Osteocyte (in vitro differentiated cells): Measurements from ENCODE around the gene ULBP2. TPM values are rescaled to one million over a fixed set of nuclear protein-coding genes. Genes with fewer than 3 reads are reported as not detected.
"Not testable (repeated sequence)": the region's sequence is repeated elsewhere in the genome, so short reads cannot be mapped to it uniquely, and the experiment has no call there.

Source experiments
- DNase-seq: peaks from one replicate; pipeline ENCODE4 v3.0.0; 2021; ENCODE audit warnings: mixed read lengths; ENCODE audit not compliant: unreplicated experiment; ENCODE audit errors: extremely low spot score
- H3K27ac Mint-ChIP-seq: one replicate; pipeline ENCODE4 v1.8.0; 2021; ENCODE audit warnings: mild to moderate bottlenecking, mixed read lengths; ENCODE audit not compliant: unreplicated experiment
- H3K27me3 Mint-ChIP-seq: one replicate; pipeline ENCODE4 v1.8.0; 2021; ENCODE audit warnings: mixed read lengths; ENCODE audit not compliant: unreplicated experiment
- H3K36me3 Mint-ChIP-seq: one replicate; pipeline ENCODE4 v1.8.0; 2021; ENCODE audit warnings: mixed read lengths; ENCODE audit not compliant: unreplicated experiment
- H3K4me1 Mint-ChIP-seq: one replicate; pipeline ENCODE4 v1.8.0; 2021; ENCODE audit warnings: mixed read lengths; ENCODE audit not compliant: unreplicated experiment
- H3K4me3 Mint-ChIP-seq: one replicate; pipeline ENCODE4 v1.8.0; 2021; ENCODE audit warnings: mild to moderate bottlenecking, moderate library complexity, mixed read lengths; ENCODE audit not compliant: unreplicated experiment
- H3K9me3 Mint-ChIP-seq: one replicate; pipeline ENCODE4 v1.8.0; 2021; ENCODE audit warnings: mixed read lengths; ENCODE audit not compliant: unreplicated experiment
- total RNA-seq: library from RNA; stranded (reverse); gene quantifications from 2 replicates; pipeline ENCODE4 v1.2.1, GENCODE V29; 2021
- TF ChIP-seq, protein P1 (sequence below): fragments of 200-600 bp; sonication (generic); IDR thresholded peaks from 2 replicates; pipeline ENCODE4 v1.5.0; 2021; ENCODE audit warnings: antibody characterized with exemption, mild to moderate bottlenecking, moderate library complexity

Gene ULBP2
- total RNA-seq, 1 donor from 2014 or later: 2.1 TPM

DNA sequence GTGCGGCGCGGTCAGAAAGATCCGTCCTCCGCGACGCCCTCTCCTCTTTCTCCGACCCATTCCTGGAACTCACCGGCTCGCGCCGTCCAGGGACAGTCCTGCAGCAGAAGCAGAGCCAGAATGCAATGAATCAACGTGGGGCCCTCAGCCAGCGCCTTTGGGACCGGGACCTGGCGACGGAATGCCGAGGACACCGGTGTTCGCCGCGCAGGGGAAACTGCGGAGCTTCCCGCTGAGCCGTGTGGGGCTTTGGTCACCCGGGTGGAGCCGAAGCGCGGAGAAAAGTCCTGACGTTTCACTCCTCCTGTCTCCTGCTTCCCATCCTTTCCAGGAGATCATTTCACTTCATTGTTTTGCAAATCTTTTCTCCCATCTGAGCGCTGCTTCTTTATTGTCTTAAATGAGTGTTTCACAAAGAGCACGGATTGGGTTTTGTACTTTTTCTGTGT lies 48.4 kb downstream of the ULBP2 start:
- H3K27ac Mint-ChIP-seq: no peak overlapping the region
- peak; percentile 60 for DNase-seq
- peaks cover 16% of the 10 kb centered on the region for H3K4me1 Mint-ChIP-seq
- peak overlapping the region; percentile 73 for H3K4me3 Mint-ChIP-seq
- H3K36me3 Mint-ChIP-seq: peaks cover 7% of the 10 kb centered on the region
- TF ChIP-seq, protein P1, sequence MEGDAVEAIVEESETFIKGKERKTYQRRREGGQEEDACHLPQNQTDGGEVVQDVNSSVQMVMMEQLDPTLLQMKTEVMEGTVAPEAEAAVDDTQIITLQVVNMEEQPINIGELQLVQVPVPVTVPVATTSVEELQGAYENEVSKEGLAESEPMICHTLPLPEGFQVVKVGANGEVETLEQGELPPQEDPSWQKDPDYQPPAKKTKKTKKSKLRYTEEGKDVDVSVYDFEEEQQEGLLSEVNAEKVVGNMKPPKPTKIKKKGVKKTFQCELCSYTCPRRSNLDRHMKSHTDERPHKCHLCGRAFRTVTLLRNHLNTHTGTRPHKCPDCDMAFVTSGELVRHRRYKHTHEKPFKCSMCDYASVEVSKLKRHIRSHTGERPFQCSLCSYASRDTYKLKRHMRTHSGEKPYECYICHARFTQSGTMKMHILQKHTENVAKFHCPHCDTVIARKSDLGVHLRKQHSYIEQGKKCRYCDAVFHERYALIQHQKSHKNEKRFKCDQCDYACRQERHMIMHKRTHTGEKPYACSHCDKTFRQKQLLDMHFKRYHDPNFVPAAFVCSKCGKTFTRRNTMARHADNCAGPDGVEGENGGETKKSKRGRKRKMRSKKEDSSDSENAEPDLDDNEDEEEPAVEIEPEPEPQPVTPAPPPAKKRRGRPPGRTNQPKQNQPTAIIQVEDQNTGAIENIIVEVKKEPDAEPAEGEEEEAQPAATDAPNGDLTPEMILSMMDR: no peak
- H3K27me3 Mint-ChIP-seq: peaks cover 96% of the 10 kb centered on the region
- peaks cover 8% of the 10 kb centered on the region for H3K9me3 Mint-ChIP-seq

DNA sequence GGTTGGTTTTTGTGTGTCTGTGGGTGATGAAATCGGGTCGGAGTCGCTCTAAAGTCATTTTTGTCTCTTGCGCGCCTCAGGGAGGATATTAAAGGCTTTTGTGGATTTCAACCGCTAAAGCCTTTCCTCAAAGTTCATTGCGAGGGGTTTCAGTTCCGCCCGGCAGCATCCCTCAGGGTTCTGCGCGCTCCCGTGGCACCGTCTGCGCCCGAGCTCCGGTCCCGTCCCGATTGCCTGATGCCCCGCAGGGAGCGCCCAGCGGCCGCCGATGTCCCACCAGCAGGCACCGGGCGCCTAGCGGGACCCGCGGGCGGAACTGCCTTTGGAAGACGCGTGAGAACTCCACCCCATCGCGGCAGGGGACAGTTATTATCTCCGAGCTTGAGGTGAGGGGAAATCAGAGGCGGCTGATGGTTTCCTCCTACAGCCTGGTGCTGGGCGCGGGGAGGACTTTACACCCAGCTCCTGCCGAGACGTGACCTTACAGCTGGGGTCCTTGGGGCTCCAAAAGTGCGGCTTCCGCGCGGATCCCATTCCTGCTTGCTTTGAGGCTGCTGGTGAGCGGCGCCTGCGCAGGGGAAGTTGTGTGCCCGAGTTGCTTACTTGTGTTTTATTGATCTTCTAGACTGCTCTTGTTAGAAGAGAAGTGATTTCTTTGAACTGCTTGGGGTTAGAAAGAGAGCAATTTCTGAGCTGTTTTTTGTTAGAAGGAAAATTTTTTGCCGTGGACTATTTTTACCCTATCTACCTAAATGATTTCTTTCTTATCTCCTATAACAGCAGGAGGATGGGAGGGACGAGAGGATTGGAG lies 49.1 kb downstream of the ULBP2 start:
- H3K27ac Mint-ChIP-seq: no peak overlapping the region
- peaks cover 8% of the 10 kb centered on the region for H3K9me3 Mint-ChIP-seq
- H3K4me1 Mint-ChIP-seq: peaks cover 16% of the 10 kb centered on the region
- H3K27me3 Mint-ChIP-seq: peaks cover 95% of the 10 kb centered on the region
- peaks cover 7% of the 10 kb centered on the region for H3K36me3 Mint-ChIP-seq
- peak; percentile 81 for DNase-seq
- TF ChIP-seq, protein P1: no peak
- peak overlapping the region; percentile 73 for H3K4me3 Mint-ChIP-seq

DNA sequence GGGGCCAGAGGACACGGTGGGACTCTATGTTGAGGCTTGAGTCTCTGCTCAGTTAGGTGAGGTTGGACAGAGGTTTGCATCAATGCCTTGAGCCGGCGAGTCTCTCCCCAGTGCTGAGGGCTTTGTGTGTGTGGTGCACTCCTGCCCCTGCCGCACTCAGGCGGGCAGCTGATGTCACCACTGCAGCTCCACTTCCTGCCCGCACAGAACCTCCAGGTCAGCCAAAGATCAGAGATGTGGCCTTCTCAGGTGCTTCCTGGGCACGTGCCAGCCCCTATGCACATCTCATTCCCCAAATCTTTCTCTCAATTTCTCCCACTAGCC lies 49.6 kb downstream of the ULBP2 start:
- not testable (repeated sequence) for H3K9me3 Mint-ChIP-seq, DNase-seq, H3K27ac Mint-ChIP-seq, H3K36me3 Mint-ChIP-seq
- Mint-ChIP-seq H3K27me3 (peaks cover 95% of the 10 kb centered on the region), H3K4me3 (peak overlapping the region; percentile 73), H3K4me1 (peaks cover 16% of the 10 kb centered on the region)

DNA sequence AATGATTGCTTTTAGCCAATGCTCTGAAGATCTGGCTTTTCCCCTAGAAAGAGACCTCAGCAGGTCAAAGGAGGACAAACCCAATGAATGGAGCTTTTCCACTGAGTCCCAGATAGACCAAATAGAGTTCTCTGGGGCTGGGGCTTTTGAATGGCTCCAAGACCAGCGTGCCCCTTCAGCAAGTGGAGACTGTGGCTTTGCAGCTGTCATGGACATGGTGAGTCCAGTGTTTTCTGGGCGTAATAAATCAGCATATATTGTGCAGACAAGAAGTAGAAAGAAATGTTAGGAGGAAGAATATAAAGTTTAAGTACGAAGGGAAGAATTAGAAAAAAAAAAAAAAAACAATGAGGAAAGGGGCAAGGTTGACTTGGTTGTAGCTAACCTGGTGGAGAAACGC lies 50.0 kb downstream of the ULBP2 start:
- H3K36me3 Mint-ChIP-seq: peaks cover 7% of the 10 kb centered on the region
- no peak for DNase-seq
- H3K4me3 Mint-ChIP-seq: no peak overlapping the region
- peaks cover 95% of the 10 kb centered on the region for H3K27me3 Mint-ChIP-seq
- no peak overlapping the region for H3K27ac Mint-ChIP-seq
- peaks cover 16% of the 10 kb centered on the region for H3K4me1 Mint-ChIP-seq
- TF ChIP-seq, protein P1: no peak
- peaks cover 8% of the 10 kb centered on the region for H3K9me3 Mint-ChIP-seq

DNA sequence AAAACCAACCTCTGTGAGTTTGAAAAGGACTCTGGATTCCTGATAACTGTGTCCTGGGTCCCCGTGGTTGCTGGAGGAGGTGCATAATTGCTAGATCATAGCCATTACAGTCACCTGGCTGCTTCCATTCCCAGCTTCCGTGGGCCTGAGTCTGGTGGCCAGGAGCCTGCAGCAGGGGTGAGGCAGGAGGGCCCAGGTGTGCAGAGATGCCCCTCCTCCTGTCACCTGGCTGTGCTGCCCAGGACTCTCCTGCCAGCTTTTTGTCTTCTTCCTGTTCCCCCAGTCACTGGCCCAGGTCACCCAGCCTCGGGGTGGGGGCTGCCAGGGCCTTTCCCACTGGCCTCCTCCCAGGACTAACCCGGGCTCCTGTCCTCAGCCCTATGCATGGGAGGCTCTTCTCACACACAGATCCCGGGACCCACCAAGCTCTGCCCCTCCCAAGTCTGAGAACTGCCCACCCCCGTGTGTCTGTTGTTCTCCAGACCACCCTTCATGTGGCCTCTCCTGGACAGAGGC lies 53.5 kb downstream of the ULBP2 start:
- Mint-ChIP-seq H3K4me1 (peaks cover 9% of the 10 kb centered on the region), H3K9me3 (no peaks in the 10 kb centered on the region)
- DNase-seq: peak; percentile 75

More for the DNA sequence above, 53.5 kb downstream of the ULBP2 start:
- H3K36me3 Mint-ChIP-seq: no peaks in the 10 kb centered on the region
- TF ChIP-seq, protein P1: no peak
- H3K27me3 Mint-ChIP-seq: peaks cover 82% of the 10 kb centered on the region
- no peak overlapping the region for H3K27ac Mint-ChIP-seq
- H3K4me3 Mint-ChIP-seq: no peak overlapping the region
